Fibroblast of villous mesenchyme (primary cell): ENCODE results near the gene CCDC88B. TPM values are rescaled to one million over a fixed set of nuclear protein-coding genes. Genes with fewer than 3 reads are reported as not detected.

ENCODE experiments used
- DNase-seq: peaks from one replicate; pipeline ENCODE4 v3.0.0-alpha.2; 2010; ENCODE audit warnings: low read depth
- H3K4me3 ChIP-seq: 2 replicates; pipeline ENCODE4 v1.5.1; 2011; ENCODE audit warnings: low read depth, mild to moderate bottlenecking, low read length
- CTCF ChIP-seq: IDR thresholded peaks from 2 replicates; pipeline ENCODE4 v1.5.1; 2012; ENCODE audit warnings: low read depth, mild to moderate bottlenecking, low read length; ENCODE audit not compliant: insufficient read depth
- total RNA-seq: library from RNA; depleted of rRNA; stranded (reverse); fragments of >200 nt; gene quantifications from 2 replicates; pipeline ENCODE4 v1.2.3, GENCODE V29; 2012

Gene CCDC88B
- total RNA-seq, 1 donor, result 1.7 TPM

- peak; percentile 91 for TF ChIP-seq CTCF
- peak overlapping the region; percentile 48 for H3K4me3 ChIP-seq
- peak; percentile 83 for DNase-seq
These were observed 15.3 kb downstream of the CCDC88B start for GRCh38 chr11:64355078-64355940.

GRCh38 chr11:64356498-64357411 is 16.8 kb downstream of the CCDC88B start:
- no peak overlapping the region for H3K4me3 ChIP-seq
- peak; percentile 52 for TF ChIP-seq CTCF
- DNase-seq, result peak; percentile 43

- no peak overlapping the region for H3K4me3 ChIP-seq
- no peak for TF ChIP-seq CTCF
- no peak for DNase-seq
These were observed 17.4 kb downstream of the CCDC88B start for GRCh38 chr11:64357446-64357845.

- DNase-seq, result no peak
- H3K4me3 ChIP-seq, result peak overlapping the region; percentile 91
- no peak for TF ChIP-seq CTCF
These were observed 18.0 kb downstream of the CCDC88B start for GRCh38 chr11:64357904-64358535.

GRCh38 chr11:64358536-64358906 is 18.5 kb downstream of the CCDC88B start:
- DNase-seq, result no peak
- H3K4me3 ChIP-seq, result peak overlapping the region; percentile 91
- no peak for TF ChIP-seq CTCF

- no peak for TF ChIP-seq CTCF
- DNase-seq, result peak; percentile 58
- peak within 1 kb of the TSS; percentile 91 for H3K4me3 ChIP-seq
These were observed 19.1 kb downstream of the CCDC88B start, which contains the start of gene RPS6KA4 for GRCh38 chr11:64358907-64359711. Gene RPS6KA4, plus strand, starts transcription at chr11:64359162. Its CDS starts 74 bp downstream, at chr11:64359236.
